Astrocyte (in vitro differentiated cells and primary cell): ENCODE measurements around the gene FMN2. TPM values are rescaled to one million over a fixed set of nuclear protein-coding genes. Genes with fewer than 3 reads are reported as not detected.
A peak's percentile ranks its signal among the peaks of the same experiment; 100 is the strongest.

Experiments used
- DNase-seq: peaks from one replicate; pipeline ENCODE4 v3.0.0-alpha.2; 2010; ENCODE audit warnings: low read depth
- FAIRE-seq: peaks from 2 replicates; lab custom pipeline; 2011; peaks lifted over from hg19 to GRCh38; lab: Jason Lieb, UNC
- H2AFZ ChIP-seq: 2 replicates; pipeline ENCODE4 v1.6.0; 2012; ENCODE audit warnings: low read depth, low read length, inconsistent platforms
- H3K27ac ChIP-seq: 2 replicates; pipeline ENCODE4 v1.5.1; 2011; ENCODE audit warnings: low read depth, low read length, inconsistent platforms
- H3K27me3 ChIP-seq: 2 replicates; pipeline ENCODE4 v1.6.0; 2011; ENCODE audit warnings: low read length, inconsistent platforms; ENCODE audit not compliant: insufficient read depth
- H3K36me3 ChIP-seq: 2 replicates; pipeline ENCODE4 v1.5.1; 2011; ENCODE audit warnings: low read length, inconsistent platforms; ENCODE audit not compliant: insufficient read depth
- H3K4me1 ChIP-seq: 2 replicates; pipeline ENCODE4 v1.5.1; 2011; ENCODE audit warnings: low read length, inconsistent platforms; ENCODE audit not compliant: insufficient read depth
- H3K4me2 ChIP-seq: 2 replicates; pipeline ENCODE4 v1.6.0; 2012; ENCODE audit warnings: low read length, inconsistent platforms
- H3K4me3 ChIP-seq: 2 replicates; pipeline ENCODE4 v1.5.1; 2011; ENCODE audit warnings: low read depth, mild to moderate bottlenecking, low read length, inconsistent platforms; ENCODE audit not compliant: insufficient read depth
- H3K79me2 ChIP-seq: 2 replicates; pipeline ENCODE4 v1.6.0; 2012; ENCODE audit warnings: mild to moderate bottlenecking, low read length, inconsistent platforms; ENCODE audit not compliant: insufficient read depth
- H3K9ac ChIP-seq: 2 replicates; pipeline ENCODE4 v1.6.0; 2012; ENCODE audit warnings: mild to moderate bottlenecking, low read length, inconsistent platforms
- H3K9me3 ChIP-seq: 2 replicates; pipeline ENCODE4 v1.5.1; 2012; ENCODE audit warnings: low read depth, mild to moderate bottlenecking, low read length, inconsistent platforms; ENCODE audit not compliant: insufficient read depth
- H4K20me1 ChIP-seq: 2 replicates; pipeline ENCODE4 v1.6.0; 2012; ENCODE audit warnings: low read length, inconsistent platforms; ENCODE audit not compliant: insufficient read depth
- H3K27ac Mint-ChIP-seq: one replicate; pipeline ENCODE4 v1.8.0; 2021; ENCODE audit warnings: mild to moderate bottlenecking, mixed read lengths; ENCODE audit not compliant: unreplicated experiment
- H3K27me3 Mint-ChIP-seq: one replicate; pipeline ENCODE4 v1.8.0; 2021; ENCODE audit warnings: low read depth, mixed read lengths; ENCODE audit not compliant: unreplicated experiment
- H3K36me3 Mint-ChIP-seq: one replicate; pipeline ENCODE4 v1.8.0; 2021; ENCODE audit warnings: low read depth, mixed read lengths; ENCODE audit not compliant: unreplicated experiment
- H3K4me1 Mint-ChIP-seq: one replicate; pipeline ENCODE4 v1.8.0; 2021; ENCODE audit warnings: low read depth, mixed read lengths; ENCODE audit not compliant: unreplicated experiment
- H3K4me3 Mint-ChIP-seq: one replicate; pipeline ENCODE4 v1.8.0; 2021; ENCODE audit warnings: mild to moderate bottlenecking, moderate library complexity, mixed read lengths; ENCODE audit not compliant: unreplicated experiment
- H3K9me3 Mint-ChIP-seq: one replicate; pipeline ENCODE4 v1.8.0; 2021; ENCODE audit warnings: mild to moderate bottlenecking, mixed read lengths; ENCODE audit not compliant: unreplicated experiment
- EZH2 ChIP-seq: IDR thresholded peaks from 2 replicates; pipeline ENCODE4 v1.6.1; 2012; ENCODE audit warnings: mild to moderate bottlenecking, low read length, inconsistent platforms; ENCODE audit not compliant: insufficient read depth
- total RNA-seq: library from RNA; stranded (reverse); gene quantifications from 2 replicates; pipeline ENCODE4 v1.2.1, GENCODE V29; 2021
- TF ChIP-seq, protein P1 (sequence below): IDR thresholded peaks from 2 replicates; pipeline ENCODE4 v1.5.1; 2011; ENCODE audit warnings: low read depth, mild to moderate bottlenecking, inconsistent platforms, low read length, moderate library complexity; ENCODE audit not compliant: insufficient read depth

Gene FMN2
- total RNA-seq, 1 donor from 2014 or later = 2.4 TPM

GRCh38 chr1:240407407-240407806, 315.7 kb downstream of the FMN2 start:
- Histone ChIP-seq H3K36me3 (no peaks in the 10 kb centered on the region), H4K20me1 (no peaks in the 10 kb centered on the region), H3K9ac (no peak overlapping the region), H3K27me3 (no peaks in the 10 kb centered on the region), H3K79me2 (no peaks in the 10 kb centered on the region), H3K4me3 (no peak overlapping the region), H3K27ac (no peak overlapping the region), H3K9me3 (no peaks in the 10 kb centered on the region), H2AFZ (no peak overlapping the region), H3K4me1 (no peaks in the 10 kb centered on the region), H3K4me2 (no peak overlapping the region)
- Mint-ChIP-seq H3K9me3 (no peaks in the 10 kb centered on the region), H3K36me3 (no peaks in the 10 kb centered on the region), H3K27me3 (no peaks in the 10 kb centered on the region), H3K4me3 (no peak overlapping the region), H3K27ac (no peak overlapping the region), H3K4me1 (no peaks in the 10 kb centered on the region)
- no peak for FAIRE-seq
- TF ChIP-seq EZH2 = no peak
- TF ChIP-seq, protein P1, sequence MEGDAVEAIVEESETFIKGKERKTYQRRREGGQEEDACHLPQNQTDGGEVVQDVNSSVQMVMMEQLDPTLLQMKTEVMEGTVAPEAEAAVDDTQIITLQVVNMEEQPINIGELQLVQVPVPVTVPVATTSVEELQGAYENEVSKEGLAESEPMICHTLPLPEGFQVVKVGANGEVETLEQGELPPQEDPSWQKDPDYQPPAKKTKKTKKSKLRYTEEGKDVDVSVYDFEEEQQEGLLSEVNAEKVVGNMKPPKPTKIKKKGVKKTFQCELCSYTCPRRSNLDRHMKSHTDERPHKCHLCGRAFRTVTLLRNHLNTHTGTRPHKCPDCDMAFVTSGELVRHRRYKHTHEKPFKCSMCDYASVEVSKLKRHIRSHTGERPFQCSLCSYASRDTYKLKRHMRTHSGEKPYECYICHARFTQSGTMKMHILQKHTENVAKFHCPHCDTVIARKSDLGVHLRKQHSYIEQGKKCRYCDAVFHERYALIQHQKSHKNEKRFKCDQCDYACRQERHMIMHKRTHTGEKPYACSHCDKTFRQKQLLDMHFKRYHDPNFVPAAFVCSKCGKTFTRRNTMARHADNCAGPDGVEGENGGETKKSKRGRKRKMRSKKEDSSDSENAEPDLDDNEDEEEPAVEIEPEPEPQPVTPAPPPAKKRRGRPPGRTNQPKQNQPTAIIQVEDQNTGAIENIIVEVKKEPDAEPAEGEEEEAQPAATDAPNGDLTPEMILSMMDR = no peak
- DNase-seq = no peak

DNA sequence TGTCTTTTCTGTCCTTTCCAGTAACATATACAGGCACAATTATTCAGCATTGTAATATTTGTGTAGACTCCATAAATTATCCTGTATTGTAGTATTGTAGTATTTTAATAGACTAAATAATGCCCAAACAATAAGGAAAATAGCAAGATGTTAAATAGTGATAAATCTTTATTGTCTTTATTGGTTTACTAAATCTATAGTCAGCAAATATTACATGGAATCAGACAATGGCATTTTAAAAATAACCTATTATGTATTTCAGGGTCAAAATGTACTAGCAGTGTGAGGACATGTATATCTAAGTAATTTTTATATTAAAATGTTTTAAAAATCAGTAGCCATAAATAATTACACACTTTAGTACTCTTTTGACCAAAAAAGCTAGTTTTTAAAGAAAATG, 317.9 kb downstream of the FMN2 start:
- no peaks in the 10 kb centered on the region for H3K36me3 Mint-ChIP-seq
- Histone ChIP-seq H3K4me2 (no peak overlapping the region), H3K79me2 (no peaks in the 10 kb centered on the region), H2AFZ (no peak overlapping the region), H3K9me3 (no peaks in the 10 kb centered on the region), H3K4me3 (no peak overlapping the region), H3K36me3 (no peaks in the 10 kb centered on the region), H3K4me1 (no peaks in the 10 kb centered on the region), H4K20me1 (no peaks in the 10 kb centered on the region), H3K27me3 (no peaks in the 10 kb centered on the region), H3K27ac (no peak overlapping the region), H3K9ac (no peak overlapping the region)
- H3K27ac Mint-ChIP-seq = no peak overlapping the region
- FAIRE-seq (no peak), DNase-seq (no peak)
- no peaks in the 10 kb centered on the region for H3K9me3 Mint-ChIP-seq
- no peak for TF ChIP-seq EZH2
- TF ChIP-seq, protein P1 = no peak
- no peak overlapping the region for H3K4me3 Mint-ChIP-seq
- H3K4me1 Mint-ChIP-seq = no peaks in the 10 kb centered on the region
- no peaks in the 10 kb centered on the region for H3K27me3 Mint-ChIP-seq

DNA sequence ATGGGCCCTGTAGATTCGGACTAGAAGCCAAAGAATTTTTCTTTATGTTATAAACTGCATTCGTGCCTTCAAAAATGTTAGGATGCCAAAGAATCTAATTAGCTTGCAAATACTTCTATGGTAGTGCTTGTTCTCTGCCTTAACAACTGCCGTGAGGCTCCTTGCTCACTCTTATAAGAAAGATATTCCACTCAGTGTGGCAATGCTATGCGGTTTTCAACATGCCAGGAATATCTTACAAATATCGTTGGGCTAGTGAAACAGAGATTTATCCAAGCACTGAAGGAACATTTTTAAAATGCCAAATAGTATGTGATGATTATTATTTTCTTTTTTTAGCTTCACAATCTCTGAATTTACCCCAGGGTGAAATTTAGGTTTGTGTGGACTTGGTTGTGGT, 322.0 kb downstream of the FMN2 start:
- Mint-ChIP-seq H3K4me3 (no peak overlapping the region), H3K36me3 (no peaks in the 10 kb centered on the region), H3K4me1 (no peaks in the 10 kb centered on the region), H3K27me3 (no peaks in the 10 kb centered on the region), H3K9me3 (no peaks in the 10 kb centered on the region), H3K27ac (no peak overlapping the region)
- peak; percentile 37 for FAIRE-seq
- H3K4me1 ChIP-seq = no peaks in the 10 kb centered on the region
- TF ChIP-seq EZH2 = no peak
- TF ChIP-seq, protein P1 = no peak
- no peaks in the 10 kb centered on the region for H3K79me2 ChIP-seq
- no peaks in the 10 kb centered on the region for H3K27me3 ChIP-seq
- no peaks in the 10 kb centered on the region for H3K36me3 ChIP-seq
- H4K20me1 ChIP-seq = no peaks in the 10 kb centered on the region
- peak; percentile 53 for DNase-seq
- no peak overlapping the region for H2AFZ ChIP-seq
- H3K9me3 ChIP-seq = no peaks in the 10 kb centered on the region
- no peak overlapping the region for H3K9ac ChIP-seq
- no peak overlapping the region for H3K4me2 ChIP-seq
- H3K27ac ChIP-seq = no peak overlapping the region
- H3K4me3 ChIP-seq = no peak overlapping the region
